Suprapubic skin (tissue), 4 donors: ENCODE measurements around the gene RAVER1. TPM values are rescaled to one million over a fixed set of nuclear protein-coding genes. Genes with fewer than 3 reads are reported as not detected.

Experiments used
- DNase-seq, 2 donors: peaks; one replicate each; pipeline ENCODE4 v3.0.0-alpha.2; 2019; ENCODE audit warnings: low spot score in 2 of 2
- H3K27ac ChIP-seq: fragments of 200-600 bp; sonication (generic); one replicate; pipeline ENCODE4 v1.5.1; 2019
- H3K27me3 ChIP-seq: fragments of 200-600 bp; sonication (generic); one replicate; pipeline ENCODE4 v1.5.1; 2019
- H3K36me3 ChIP-seq: fragments of 200-600 bp; sonication (generic); one replicate; pipeline ENCODE4 v1.5.1; 2019
- H3K4me1 ChIP-seq: fragments of 200-600 bp; sonication (generic); one replicate; pipeline ENCODE4 v1.5.1; 2019
- H3K4me3 ChIP-seq: fragments of 200-600 bp; sonication (generic); one replicate; pipeline ENCODE4 v1.5.1; 2019; ENCODE audit warnings: mild to moderate bottlenecking
- H3K9me3 ChIP-seq: fragments of 200-600 bp; sonication (generic); one replicate; pipeline ENCODE4 v1.5.1; 2019
- EP300 ChIP-seq: sonication (generic); formaldehyde crosslinking; IDR thresholded peaks from one replicate; pipeline ENCODE4 v1.6.1; 2017; ENCODE audit warnings: antibody characterized with exemption
- POLR2A ChIP-seq, 2 donors: fragments of 450-650 bp; IDR thresholded peaks; one replicate each; pipeline ENCODE4 v1.6.1; 2017; ENCODE audit warnings: antibody characterized with exemption in 2 of 2, mild to moderate bottlenecking in 2 of 2, moderate library complexity in 2 of 2
- POLR2AphosphoS5 ChIP-seq, 3 donors: sonication (generic); formaldehyde crosslinking; IDR thresholded peaks; one replicate each; pipeline ENCODE4 v1.6.1; 2017; ENCODE audit warnings: antibody characterized with exemption in 3 of 3
- WGBS: methylation state at CpG from one replicate; pipeline ENCODE4 v1.1.5; 2018; 5-methylcytosine and 5-hydroxymethylcytosine counted together
- total RNA-seq, 4 donors: library from RNA; depleted of rRNA; stranded (reverse); fragments of >200 nt; gene quantifications; one replicate each; pipeline ENCODE4 v1.1.0, GENCODE V29; 2016
- TF ChIP-seq, protein P1 (sequence below), 2 donors: fragments of 200-600 bp in 1 of 2; fragments of 450-650 bp in 1 of 2; sonication (generic) in 1 of 2; IDR thresholded peaks; one replicate each; pipeline ENCODE4 v1.5.1; 2016 to 2019; ENCODE audit warnings: antibody characterized with exemption in 2 of 2, mild to moderate bottlenecking in 1 of 2, moderate library complexity in 1 of 2

Gene RAVER1
- total RNA-seq, 4 donors from 2014 or later: 18.4 to 27.8 (median 24.8) TPM

DNA sequence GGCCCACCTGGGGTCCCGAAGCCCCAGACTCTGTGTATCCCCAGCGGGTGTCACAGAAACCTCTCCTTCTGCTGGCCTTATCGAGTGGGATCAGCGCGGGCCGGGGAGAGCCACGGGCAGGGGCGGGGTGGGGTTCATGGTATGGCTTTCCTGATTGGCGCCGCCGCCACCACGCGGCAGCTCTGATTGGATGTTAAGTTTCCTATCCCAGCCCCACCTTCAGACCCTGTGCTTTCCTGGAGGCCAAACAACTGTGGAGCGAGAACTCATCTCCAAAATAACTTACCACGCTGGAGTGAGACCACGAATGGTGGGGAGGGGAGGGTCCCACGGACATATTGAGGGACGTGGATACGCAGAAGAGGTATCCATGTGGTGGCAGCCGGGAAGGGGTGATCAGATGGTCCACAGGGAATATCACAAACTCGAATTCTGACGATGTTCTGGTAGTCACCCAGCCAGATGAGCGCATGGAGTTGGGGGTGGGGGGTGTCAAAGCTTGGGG, 44.6 kb downstream of the RAVER1 start:
- TF ChIP-seq, protein P1, sequence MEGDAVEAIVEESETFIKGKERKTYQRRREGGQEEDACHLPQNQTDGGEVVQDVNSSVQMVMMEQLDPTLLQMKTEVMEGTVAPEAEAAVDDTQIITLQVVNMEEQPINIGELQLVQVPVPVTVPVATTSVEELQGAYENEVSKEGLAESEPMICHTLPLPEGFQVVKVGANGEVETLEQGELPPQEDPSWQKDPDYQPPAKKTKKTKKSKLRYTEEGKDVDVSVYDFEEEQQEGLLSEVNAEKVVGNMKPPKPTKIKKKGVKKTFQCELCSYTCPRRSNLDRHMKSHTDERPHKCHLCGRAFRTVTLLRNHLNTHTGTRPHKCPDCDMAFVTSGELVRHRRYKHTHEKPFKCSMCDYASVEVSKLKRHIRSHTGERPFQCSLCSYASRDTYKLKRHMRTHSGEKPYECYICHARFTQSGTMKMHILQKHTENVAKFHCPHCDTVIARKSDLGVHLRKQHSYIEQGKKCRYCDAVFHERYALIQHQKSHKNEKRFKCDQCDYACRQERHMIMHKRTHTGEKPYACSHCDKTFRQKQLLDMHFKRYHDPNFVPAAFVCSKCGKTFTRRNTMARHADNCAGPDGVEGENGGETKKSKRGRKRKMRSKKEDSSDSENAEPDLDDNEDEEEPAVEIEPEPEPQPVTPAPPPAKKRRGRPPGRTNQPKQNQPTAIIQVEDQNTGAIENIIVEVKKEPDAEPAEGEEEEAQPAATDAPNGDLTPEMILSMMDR (IDR thresholded peaks at IDR 0.05): no peak
- TF ChIP-seq EP300: no peak
- Histone ChIP-seq H3K36me3 (peaks cover 23% of the 10 kb centered on the region), H3K27ac (no peak overlapping the region), H3K4me1 (peaks cover 70% of the 10 kb centered on the region), H3K27me3 (peaks cover 68% of the 10 kb centered on the region), H3K9me3 (no peaks in the 10 kb centered on the region), H3K4me3 (peak overlapping the region; percentile 45)
- DNase-seq: no peak
- 0% methylated on average over 15 of the region's 23 CpGs for WGBS

GRCh38 chr19:10286803-10287737, 46.3 kb downstream of the RAVER1 start, which contains the start of gene ICAM4:
ICAM4 (plus strand) TSS chr19:10286955; CDS start chr19:10287013, 58 bp downstream.
- peaks cover 51% of the 10 kb centered on the region for H3K27me3 ChIP-seq
- H3K9me3 ChIP-seq: no peaks in the 10 kb centered on the region
- H3K27ac ChIP-seq: no peak within 1 kb of the TSS
- WGBS: 19% methylated on average over 28 of the region's 59 CpGs
- TF ChIP-seq, protein P1 (IDR thresholded peaks at IDR 0.05): no peak
- peaks cover 28% of the 10 kb centered on the region for H3K36me3 ChIP-seq
- peaks cover 53% of the 10 kb centered on the region for H3K4me1 ChIP-seq
- DNase-seq: peak in 1 of 2 donors; percentile 72
- H3K4me3 ChIP-seq: no peak within 1 kb of the TSS

GRCh38 chr19:10285393-10285792, 47.9 kb downstream of the RAVER1 start:
- whole genome bisulfite sequencing: 90% methylated on average over 4 of the region's 4 CpGs
- H3K36me3 ChIP-seq: peaks cover 29% of the 10 kb centered on the region
- no peaks in the 10 kb centered on the region for H3K9me3 ChIP-seq
- peaks cover 34% of the 10 kb centered on the region for H3K27me3 ChIP-seq
- no peak overlapping the region for H3K27ac ChIP-seq
- no peak overlapping the region for H3K4me3 ChIP-seq
- TF ChIP-seq, protein P1 (IDR thresholded peaks at IDR 0.05): no peak
- TF ChIP-seq EP300 (no peak), POLR2AphosphoS5 (IDR thresholded peaks at IDR 0.05) (no peak), POLR2A (IDR thresholded peaks at IDR 0.05) (no peak)
- DNase-seq: no peak
- H3K4me1 ChIP-seq: peaks cover 36% of the 10 kb centered on the region

- Histone ChIP-seq H3K27me3 (peaks cover 30% of the 10 kb centered on the region), H3K36me3 (peaks cover 33% of the 10 kb centered on the region), H3K27ac (no peak overlapping the region), H3K4me1 (peaks cover 32% of the 10 kb centered on the region), H3K4me3 (no peak overlapping the region), H3K9me3 (no peaks in the 10 kb centered on the region)
- TF ChIP-seq EP300 (no peak), POLR2A (IDR thresholded peaks at IDR 0.05) (no peak), POLR2AphosphoS5 (IDR thresholded peaks at IDR 0.05) (no peak)
- TF ChIP-seq, protein P1 (IDR thresholded peaks at IDR 0.05): no peak
- WGBS: 97% methylated on average over 5 of the region's 13 CpGs
- no peak for DNase-seq
Measured at GRCh38 chr19:10284960-10285278, 48.4 kb downstream of the RAVER1 start.

- no peak for DNase-seq
- Histone ChIP-seq H3K36me3 (peaks cover 34% of the 10 kb centered on the region), H3K4me1 (peaks cover 26% of the 10 kb centered on the region), H3K27ac (no peak overlapping the region), H3K9me3 (no peaks in the 10 kb centered on the region), H3K27me3 (peaks cover 24% of the 10 kb centered on the region), H3K4me3 (no peak overlapping the region)
- 96% methylated on average over 16 of the region's 34 CpGs for WGBS
- TF ChIP-seq, protein P1 (IDR thresholded peaks at IDR 0.05): no peak
- TF ChIP-seq POLR2AphosphoS5 (IDR thresholded peaks at IDR 0.05): no peak
Measured at GRCh38 chr19:10284065-10284959, 49.0 kb downstream of the RAVER1 start.
